Neural cell (in vitro differentiated cells): Measurements from ENCODE around the gene SRCIN1. TPM values are rescaled to one million over a fixed set of nuclear protein-coding genes. Genes with fewer than 3 reads are reported as not detected.
"Not testable (repeated sequence)": the region's sequence is repeated elsewhere in the genome, so short reads cannot be mapped to it uniquely, and the experiment has no call there.

ENCODE experiments used
- H2AFZ ChIP-seq: fragments of 200-600, 300-800 bp; sonication (generic), shearing (Covaris generic); 2 replicates; pipeline ENCODE4 v1.6.0; 2014; ENCODE audit warnings: low read depth, mild to moderate bottlenecking, antibody characterized with exemption, low read length, moderate library complexity
- H3F3A ChIP-seq: fragments of 200-600 bp; shearing (Covaris generic); 2 replicates; pipeline ENCODE4 v1.6.1; 2016; ENCODE audit warnings: mild to moderate bottlenecking, moderate library complexity, mixed read lengths, antibody characterized with exemption, low read length; ENCODE audit not compliant: insufficient read depth, poor library complexity, severe bottlenecking
- H3K27ac ChIP-seq: fragments of 200-600, 300-800 bp; sonication (generic), shearing (Covaris generic); 2 replicates; pipeline ENCODE4 v1.5.1; 2014; ENCODE audit warnings: mild to moderate bottlenecking, low read length, moderate library complexity
- H3K27me3 ChIP-seq: fragments of 300-800, 200-600 bp; sonication (generic), shearing (Covaris generic); 2 replicates; pipeline ENCODE4 v1.6.0; 2014; ENCODE audit warnings: mild to moderate bottlenecking, low read depth, low read length, moderate library complexity; ENCODE audit not compliant: insufficient read depth
- H3K36me3 ChIP-seq: fragments of 300-800, 200-600 bp; sonication (generic), shearing (Covaris generic); 2 replicates; pipeline ENCODE4 v1.5.1; 2014; ENCODE audit warnings: mild to moderate bottlenecking, antibody characterized with exemption, low read length, moderate library complexity; ENCODE audit not compliant: insufficient read depth
- H3K4me2 ChIP-seq: fragments of 300-800, 200-600 bp; sonication (generic), shearing (Covaris generic); 2 replicates; pipeline ENCODE4 v1.6.0; 2014; ENCODE audit warnings: mild to moderate bottlenecking, low read length
- H3K4me3 ChIP-seq: fragments of 300-800, 200-600 bp; sonication (generic), shearing (Covaris generic); 2 replicates; pipeline ENCODE4 v1.5.1; 2014; ENCODE audit warnings: mild to moderate bottlenecking, low read length, moderate library complexity
- H3K79me2 ChIP-seq: fragments of 200-600 bp; shearing (Covaris generic); replicated peaks from 2 replicates; pipeline ENCODE4 v1.6.0; 2014; ENCODE audit warnings: mild to moderate bottlenecking, low read length, moderate library complexity; ENCODE audit not compliant: insufficient read depth
- H3K9ac ChIP-seq: fragments of 300-800, 200-600 bp; sonication (generic), shearing (Covaris generic); 2 replicates; pipeline ENCODE4 v1.6.1; 2016; ENCODE audit warnings: mild to moderate bottlenecking, low read length, mixed read lengths
- H3K9me2 ChIP-seq: fragments of 200-600 bp; shearing (Covaris generic); 2 replicates; pipeline ENCODE4 v1.6.1; 2016; ENCODE audit warnings: mild to moderate bottlenecking, low read length, mixed read lengths; ENCODE audit not compliant: insufficient read depth
- H3K9me3 ChIP-seq: fragments of 200-600, 300-800 bp; sonication (generic), shearing (Covaris generic); 2 replicates; pipeline ENCODE4 v1.6.1; 2016; ENCODE audit warnings: mild to moderate bottlenecking, mixed run types, low read length, moderate library complexity, mixed read lengths
- H4K20me1 ChIP-seq: fragments of 200-600 bp; shearing (Covaris generic); 2 replicates; pipeline ENCODE4 v1.6.1; 2016; ENCODE audit warnings: mild to moderate bottlenecking, mixed run types; ENCODE audit not compliant: insufficient read depth
- CTCF ChIP-seq: fragments of 450-650 bp; IDR thresholded peaks from 2 replicates; pipeline ENCODE4 v1.5.1; 2014; ENCODE audit warnings: antibody characterized with exemption, mild to moderate bottlenecking, moderate library complexity; ENCODE audit not compliant: poor library complexity, severe bottlenecking
- EP300 ChIP-seq: fragments of 450-650 bp; conservative IDR thresholded peaks from 2 replicates; pipeline ENCODE4 v1.6.1; 2014; ENCODE audit warnings: antibody characterized with exemption, mild to moderate bottlenecking, moderate library complexity; ENCODE audit not compliant: poor library complexity, severe bottlenecking
- EZH2 ChIP-seq: fragments of 200-600, 300-800 bp; shearing (Covaris generic), sonication (generic); IDR thresholded peaks from 2 replicates; pipeline ENCODE4 v1.6.1; 2014; ENCODE audit warnings: antibody characterized with exemption, low read length, borderline replicate concordance, mild to moderate bottlenecking; ENCODE audit not compliant: insufficient read depth, poor library complexity, severe bottlenecking
- MXI1 ChIP-seq: fragments of 450-650 bp; conservative IDR thresholded peaks from 2 replicates; pipeline ENCODE4 v1.6.1; 2014; ENCODE audit warnings: antibody characterized with exemption, mild to moderate bottlenecking; ENCODE audit not compliant: poor library complexity, severe bottlenecking
- POLR2AphosphoS5 ChIP-seq: IDR thresholded peaks from 2 replicates; pipeline ENCODE4 v1.6.1; 2012
- RAD21 ChIP-seq: fragments of 450-650 bp; conservative IDR thresholded peaks from 2 replicates; pipeline ENCODE4 v1.6.1; 2014; ENCODE audit warnings: antibody characterized with exemption, mild to moderate bottlenecking, moderate library complexity
- REST ChIP-seq: IDR thresholded peaks from 2 replicates; pipeline ENCODE4 v1.6.1; 2012; ENCODE audit warnings: borderline replicate concordance
- SMC3 ChIP-seq: fragments of 450-650 bp; conservative IDR thresholded peaks from 2 replicates; pipeline ENCODE4 v1.6.1; 2014; ENCODE audit warnings: antibody characterized with exemption, mild to moderate bottlenecking, moderate library complexity; ENCODE audit not compliant: poor library complexity
- TAF1 ChIP-seq: IDR thresholded peaks from 2 replicates; pipeline ENCODE4 v1.6.1; 2012; ENCODE audit warnings: low read depth
- polyA plus RNA-seq: library from polyadenylated mRNA; depleted of rRNA; stranded (reverse); fragments of >200 nt; gene quantifications from 2 replicates; pipeline ENCODE4 v1.2.3, GENCODE V29; 2014

Gene SRCIN1
- polyA plus RNA-seq, 1 donor from 2014 or later = 18.0 TPM

- H3K4me3 ChIP-seq = no peak overlapping the region
- H3K36me3 ChIP-seq = no peaks in the 10 kb centered on the region
- no peaks in the 10 kb centered on the region for H3F3A ChIP-seq
- H2AFZ ChIP-seq = no peak overlapping the region
- no peaks in the 10 kb centered on the region for H3K79me2 ChIP-seq
- no peaks in the 10 kb centered on the region for H4K20me1 ChIP-seq
- no peak overlapping the region for H3K27ac ChIP-seq
- H3K9me2 ChIP-seq = no peaks in the 10 kb centered on the region
- H3K9me3 ChIP-seq = no peaks in the 10 kb centered on the region
- H3K9ac ChIP-seq = no peak overlapping the region
- no peaks in the 10 kb centered on the region for H3K27me3 ChIP-seq
- H3K4me2 ChIP-seq = no peak overlapping the region
- no peak for TF ChIP-seq EP300
- TF ChIP-seq POLR2AphosphoS5 = no peak
- no peak for TF ChIP-seq EZH2
- TF ChIP-seq REST = no peak
- TF ChIP-seq TAF1 = no peak
- TF ChIP-seq MXI1 = no peak
- no peak for TF ChIP-seq SMC3
- no peak for TF ChIP-seq CTCF
- TF ChIP-seq RAD21 = no peak
These were observed 22.2 kb upstream of the SRCIN1 start for GRCh38 chr17:38627957-38628356.

GRCh38 chr17:38626606-38627226 lies 21.0 kb upstream of the SRCIN1 start:
- H3K9me3 ChIP-seq, H3K9me2 ChIP-seq, H3K27ac ChIP-seq, H3K27me3 ChIP-seq, H3K4me2 ChIP-seq, H3K36me3 ChIP-seq, H3K79me2 ChIP-seq, H4K20me1 ChIP-seq, H3K9ac ChIP-seq, H3F3A ChIP-seq, H2AFZ ChIP-seq, H3K4me3 ChIP-seq: not testable (repeated sequence)

- H3K27me3 ChIP-seq = no peaks in the 10 kb centered on the region
- TF ChIP-seq EZH2 (no peak), MXI1 (no peak), CTCF (no peak), SMC3 (no peak), EP300 (no peak), REST (no peak), POLR2AphosphoS5 (no peak), RAD21 (no peak), TAF1 (no peak)
- no peaks in the 10 kb centered on the region for H3K9me2 ChIP-seq
These were observed 19.7 kb upstream of the SRCIN1 start for GRCh38 chr17:38625482-38625881.

More at GRCh38 chr17:38625482-38625881, 19.7 kb upstream of the SRCIN1 start:
- Histone ChIP-seq H3K4me3 (no peak overlapping the region), H3K4me2 (no peak overlapping the region), H3K36me3 (no peaks in the 10 kb centered on the region), H3F3A (no peaks in the 10 kb centered on the region), H4K20me1 (no peaks in the 10 kb centered on the region), H3K27ac (no peak overlapping the region), H3K9me3 (no peaks in the 10 kb centered on the region), H3K9ac (no peak overlapping the region), H3K79me2 (no peaks in the 10 kb centered on the region), H2AFZ (no peak overlapping the region)
